ENCODE measurements around the gene SPANXN1.
"Not testable (repeated sequence)": the region's sequence is repeated elsewhere in the genome, so short reads cannot be mapped to it uniquely, and the experiment has no call there.

The SPANXN1 gene

GRCh38 chrX:145247203-145247602, at the start of gene SPANXN1:
SPANXN1 (plus strand) TSS chrX:145247503; CDS start chrX:145247587, 84 bp downstream.
- not testable (repeated sequence) for DNase-seq (ENCODE audit: low spot score)

GRCh38 chrX:145199078-145199477, 48.2 kb upstream of the SPANXN1 start:
- no peak for DNase-seq (ENCODE audit: low spot score)

GRCh38 chrX:145213504-145213903, 33.8 kb upstream of the SPANXN1 start:
- DNase-seq (ENCODE audit: low spot score): no peak

- DNase-seq (ENCODE audit: low spot score): no peak
These were observed 44.9 kb downstream of the SPANXN1 start for GRCh38 chrX:145292218-145292617.
